H9 (cell line): Measurements from ENCODE around the gene CUEDC2. TPM values are rescaled to one million over a fixed set of nuclear protein-coding genes. Genes with fewer than 3 reads are reported as not detected.
A peak's percentile ranks its signal among the peaks of the same experiment; 100 is the strongest.

Source experiments
- DNase-seq: peaks from one replicate; pipeline ENCODE4 v3.0.0-alpha.2; 2017
- H2AFZ ChIP-seq: one replicate; pipeline ENCODE4 v1.6.1; 2013; ENCODE audit warnings: mild to moderate bottlenecking, low read length, control low read depth, moderate library complexity
- H2AK5ac ChIP-seq: 2 replicates; pipeline ENCODE4 v1.6.1; 2013; ENCODE audit warnings: low read length, control low read depth, mixed read lengths; ENCODE audit not compliant: insufficient read length
- H2BK120ac ChIP-seq: one replicate; pipeline ENCODE4 v1.6.1; 2013; ENCODE audit warnings: low read depth, mild to moderate bottlenecking, low read length, control low read depth, inconsistent platforms; ENCODE audit not compliant: poor library complexity, severe bottlenecking
- H2BK12ac ChIP-seq: 2 replicates; pipeline ENCODE4 v1.6.1; 2013; ENCODE audit warnings: low read length, control low read depth, mixed read lengths, low read depth; ENCODE audit not compliant: insufficient read length
- H2BK15ac ChIP-seq: 2 replicates; pipeline ENCODE4 v1.6.1; 2013; ENCODE audit warnings: low read depth, low read length, control low read depth
- H2BK20ac ChIP-seq: one replicate; pipeline ENCODE4 v1.6.1; 2013; ENCODE audit warnings: low read depth, mild to moderate bottlenecking, low read length, control low read depth, inconsistent platforms; ENCODE audit not compliant: poor library complexity, severe bottlenecking
- H2BK5ac ChIP-seq: 2 replicates; pipeline ENCODE4 v1.6.1; 2013; ENCODE audit warnings: low read length, control low read depth, mixed read lengths; ENCODE audit not compliant: insufficient read length
- H3K14ac ChIP-seq: 2 replicates; pipeline ENCODE4 v1.6.1; 2013; ENCODE audit warnings: low read length, control low read depth; ENCODE audit not compliant: insufficient read depth
- H3K18ac ChIP-seq: 2 replicates; pipeline ENCODE4 v1.6.1; 2013; ENCODE audit warnings: low read depth, mild to moderate bottlenecking, mixed read lengths, low read length, control low read depth; ENCODE audit not compliant: insufficient read length
- H3K23ac ChIP-seq: 2 replicates; pipeline ENCODE4 v1.6.1; 2013; ENCODE audit warnings: low read length, control low read depth, mixed read lengths, low read depth; ENCODE audit not compliant: insufficient read length
- H3K23me2 ChIP-seq: 2 replicates; pipeline ENCODE4 v1.6.1; 2013; ENCODE audit warnings: low read depth, mild to moderate bottlenecking, mixed read lengths, low read length, control low read depth; ENCODE audit not compliant: insufficient read length, poor library complexity, severe bottlenecking
- H3K27ac ChIP-seq: 2 replicates; pipeline ENCODE4 v1.5.1; 2013; ENCODE audit warnings: low read length, control low read depth, mixed read lengths, low read depth; ENCODE audit not compliant: insufficient read length
- H3K27me3 ChIP-seq: 2 replicates; pipeline ENCODE4 v1.6.1; 2013; ENCODE audit warnings: low read length, control low read depth, inconsistent platforms; ENCODE audit not compliant: insufficient read depth
- H3K4ac ChIP-seq: 2 replicates; pipeline ENCODE4 v1.6.1; 2013; ENCODE audit warnings: low read depth, mild to moderate bottlenecking, control low read depth, inconsistent platforms, low read length, moderate library complexity
- H3K4me1 ChIP-seq: 2 replicates; pipeline ENCODE4 v1.6.1; 2013; ENCODE audit warnings: low read length, control low read depth, inconsistent platforms; ENCODE audit not compliant: insufficient read depth
- H3K4me2 ChIP-seq: 2 replicates; pipeline ENCODE4 v1.6.1; 2013; ENCODE audit warnings: low read length, control low read depth, mixed read lengths; ENCODE audit not compliant: insufficient read length, insufficient read depth
- H3K56ac ChIP-seq: 2 replicates; pipeline ENCODE4 v1.6.1; 2013; ENCODE audit warnings: low read depth, mild to moderate bottlenecking, mixed read lengths, low read length, control low read depth; ENCODE audit not compliant: insufficient read length
- H3K79me1 ChIP-seq: 2 replicates; pipeline ENCODE4 v1.6.1; 2013; ENCODE audit warnings: low read depth, mild to moderate bottlenecking, moderate library complexity, low read length, control low read depth, inconsistent platforms; ENCODE audit not compliant: insufficient read depth, poor library complexity, severe bottlenecking
- H3K79me2 ChIP-seq: 2 replicates; pipeline ENCODE4 v1.6.1; 2013; ENCODE audit warnings: low read length, control low read depth, inconsistent platforms; ENCODE audit not compliant: insufficient read depth
- H3K9ac ChIP-seq: 2 replicates; pipeline ENCODE4 v1.6.1; 2013; ENCODE audit warnings: low read length, control low read depth, mixed read lengths; ENCODE audit not compliant: insufficient read length; ENCODE audit errors: extremely low read depth
- H3K9me3 ChIP-seq: one replicate; pipeline ENCODE4 v1.6.1; 2013; ENCODE audit warnings: low read depth, low read length, inconsistent platforms; ENCODE audit not compliant: control insufficient read depth
- H3T11ph ChIP-seq: one replicate; pipeline ENCODE4 v1.6.1; 2013; ENCODE audit warnings: mild to moderate bottlenecking, low read length, control low read depth, inconsistent platforms
- H4K20me1 ChIP-seq: one replicate; pipeline ENCODE4 v1.6.1; 2013; ENCODE audit not compliant: control insufficient read depth, insufficient read length, insufficient read depth
- H4K5ac ChIP-seq: 2 replicates; pipeline ENCODE4 v1.6.1; 2013; ENCODE audit warnings: low read depth, mild to moderate bottlenecking, mixed read lengths, low read length, control low read depth; ENCODE audit not compliant: insufficient read length
- H4K8ac ChIP-seq: replicated peaks from 2 replicates; pipeline ENCODE4 v1.6.1; 2013; ENCODE audit warnings: low read length, control low read depth, mixed read lengths, low read depth; ENCODE audit not compliant: insufficient read length
- H4K91ac ChIP-seq: 2 replicates; pipeline ENCODE4 v1.6.1; 2013; ENCODE audit warnings: low read depth, mild to moderate bottlenecking, moderate library complexity, mixed read lengths, low read length, control low read depth; ENCODE audit not compliant: insufficient read length
- H3K27ac Mint-ChIP-seq, 3 experiments: 2 replicates in 2 of 3; 3 replicates in 1 of 3; pipeline ENCODE4 v1.8.0; 2020 to 2021; ENCODE audit warnings: mixed read lengths in 3 of 3, mild to moderate bottlenecking in 1 of 3, moderate library complexity in 1 of 3
- H3K27me3 Mint-ChIP-seq: 2 replicates; pipeline ENCODE4 v1.8.0; 2021; ENCODE audit warnings: low read depth, mild to moderate bottlenecking, moderate library complexity, mixed read lengths
- H3K36me3 Mint-ChIP-seq, 3 experiments: 2 replicates in 2 of 3; 3 replicates in 1 of 3; pipeline ENCODE4 v1.8.0; 2020 to 2021; ENCODE audit warnings: low read depth in 3 of 3, mixed read lengths in 3 of 3; ENCODE audit not compliant: insufficient read depth in 1 of 3
- H3K4me1 Mint-ChIP-seq, 2 experiments: 2 replicates each; pipeline ENCODE4 v1.8.0; 2020; ENCODE audit warnings: mixed read lengths in 2 of 2
- H3K4me3 Mint-ChIP-seq, 2 experiments: 2 replicates in 1 of 2; 3 replicates in 1 of 2; pipeline ENCODE4 v1.8.0; 2020 to 2021; ENCODE audit warnings: mild to moderate bottlenecking in 2 of 2, mixed read lengths in 2 of 2, moderate library complexity in 1 of 2
- H3K9me3 Mint-ChIP-seq, 2 experiments: 2 replicates in 1 of 2; 3 replicates in 1 of 2; pipeline ENCODE4 v1.8.0; 2020; ENCODE audit warnings: mild to moderate bottlenecking in 2 of 2, mixed read lengths in 2 of 2, moderate library complexity in 1 of 2
- WGBS: extraction: QIAGEN DNeasy Blood & Tissue Kit; methylation state at CpG from one replicate; pipeline ENCODE4 v1.1.7; 2013; ENCODE audit warnings: missing lambda C conversion rate, low lambda C conversion rate, mixed read lengths; ENCODE audit not compliant: insufficient read length; ENCODE audit errors: extremely low coverage; 5-methylcytosine and 5-hydroxymethylcytosine counted together
- total RNA-seq: library from RNA; stranded (reverse); gene quantifications from 2 replicates; pipeline ENCODE4 v1.2.1, GENCODE V29; 2021
- TF ChIP-seq, protein P1 (sequence below): fragments of 200-600 bp; sonication (generic); conservative IDR thresholded peaks from 3 replicates; pipeline ENCODE4 v1.8.0; 2021; ENCODE audit warnings: antibody characterized with exemption, mild to moderate bottlenecking

The CUEDC2 gene
- total RNA-seq, 1 experiment from 2014 or later, result 41.2 TPM

DNA sequence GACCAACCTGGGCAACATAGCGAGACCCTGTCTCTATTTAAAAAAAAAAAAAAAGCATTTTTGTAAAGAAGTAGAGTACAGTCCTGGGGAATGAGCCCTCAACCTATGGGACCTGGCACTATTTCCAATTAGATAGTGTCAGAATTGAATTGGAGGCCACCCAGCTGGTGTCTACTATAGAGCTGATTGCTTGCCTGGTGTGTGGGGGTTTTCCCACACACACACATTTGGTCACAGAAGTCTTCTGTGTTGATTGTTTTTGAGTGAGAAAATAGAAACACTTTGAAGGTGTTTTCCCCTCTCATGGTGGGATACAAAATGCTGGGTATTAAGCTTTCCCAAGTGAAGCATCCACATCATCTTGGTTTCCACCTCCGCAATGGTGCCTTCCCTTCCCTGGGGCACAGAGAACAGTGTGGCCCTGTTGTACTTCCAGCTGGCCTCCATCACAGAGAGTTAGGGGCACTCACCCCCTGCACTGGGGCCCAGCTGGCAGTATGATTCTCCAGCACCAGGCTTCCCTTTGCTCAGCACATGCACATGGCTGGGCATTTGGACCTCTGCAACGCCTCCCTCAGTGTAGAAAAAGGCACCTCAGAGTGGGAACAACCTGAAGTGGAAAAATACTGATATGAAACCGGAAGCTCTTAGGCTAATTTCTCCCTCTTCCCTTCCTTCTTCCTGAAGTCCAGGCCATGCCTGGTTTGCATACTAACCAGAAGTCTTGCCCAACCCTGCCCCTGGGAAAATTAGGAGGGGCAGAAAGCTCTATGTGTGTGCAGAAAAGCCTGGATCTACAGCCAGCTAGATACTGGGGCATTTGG is 47.6 kb downstream of the CUEDC2 start:
- H3K4ac ChIP-seq, result no peak overlapping the region
- no peak for DNase-seq
- H3K9me3 Mint-ChIP-seq, result no peaks in the 10 kb centered on the region
- H2BK15ac ChIP-seq, result no peak overlapping the region
- H3T11ph ChIP-seq, result no peak overlapping the region
- H4K8ac ChIP-seq, result no peak overlapping the region
- H3K9me3 ChIP-seq, result no peaks in the 10 kb centered on the region
- no peak overlapping the region for H3K9ac ChIP-seq
- TF ChIP-seq, protein P1, sequence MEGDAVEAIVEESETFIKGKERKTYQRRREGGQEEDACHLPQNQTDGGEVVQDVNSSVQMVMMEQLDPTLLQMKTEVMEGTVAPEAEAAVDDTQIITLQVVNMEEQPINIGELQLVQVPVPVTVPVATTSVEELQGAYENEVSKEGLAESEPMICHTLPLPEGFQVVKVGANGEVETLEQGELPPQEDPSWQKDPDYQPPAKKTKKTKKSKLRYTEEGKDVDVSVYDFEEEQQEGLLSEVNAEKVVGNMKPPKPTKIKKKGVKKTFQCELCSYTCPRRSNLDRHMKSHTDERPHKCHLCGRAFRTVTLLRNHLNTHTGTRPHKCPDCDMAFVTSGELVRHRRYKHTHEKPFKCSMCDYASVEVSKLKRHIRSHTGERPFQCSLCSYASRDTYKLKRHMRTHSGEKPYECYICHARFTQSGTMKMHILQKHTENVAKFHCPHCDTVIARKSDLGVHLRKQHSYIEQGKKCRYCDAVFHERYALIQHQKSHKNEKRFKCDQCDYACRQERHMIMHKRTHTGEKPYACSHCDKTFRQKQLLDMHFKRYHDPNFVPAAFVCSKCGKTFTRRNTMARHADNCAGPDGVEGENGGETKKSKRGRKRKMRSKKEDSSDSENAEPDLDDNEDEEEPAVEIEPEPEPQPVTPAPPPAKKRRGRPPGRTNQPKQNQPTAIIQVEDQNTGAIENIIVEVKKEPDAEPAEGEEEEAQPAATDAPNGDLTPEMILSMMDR, result no peak
- peaks cover 6% of the 10 kb centered on the region for H3K27me3 Mint-ChIP-seq
- H4K91ac ChIP-seq, result no peak overlapping the region
- H2BK20ac ChIP-seq, result no peak overlapping the region
- 0 out of 4 replicates have a peak, but pooled peaks cover 0 to 2% of the 10 kb centered on the region in 2 experiments for H3K4me1 Mint-ChIP-seq
- H2AFZ ChIP-seq, result no peak overlapping the region
- peak overlapping the region in 1 of 3 experiments; percentile 72; a peak in 1 of 7 replicates for H3K27ac Mint-ChIP-seq
- H3K36me3 Mint-ChIP-seq, result peaks cover 4 to 21% (median 12%) of the 10 kb centered on the region in 3 experiments
- no peaks in the 10 kb centered on the region for H4K20me1 ChIP-seq
- H2BK12ac ChIP-seq, result no peak overlapping the region
- no peak overlapping the region for H3K4me3 Mint-ChIP-seq
- H3K4me1 ChIP-seq, result no peaks in the 10 kb centered on the region
- H2BK120ac ChIP-seq, result no peak overlapping the region
- H3K79me2 ChIP-seq, result no peaks in the 10 kb centered on the region
- no peak overlapping the region for H4K5ac ChIP-seq
- H2BK5ac ChIP-seq, result no peak overlapping the region
- H3K4me2 ChIP-seq, result no peak overlapping the region
- no peaks in the 10 kb centered on the region for H3K23me2 ChIP-seq
- H3K14ac ChIP-seq, result no peak overlapping the region
- no peaks in the 10 kb centered on the region for H3K27me3 ChIP-seq
- no peak overlapping the region for H3K56ac ChIP-seq
- H3K27ac ChIP-seq, result no peak overlapping the region
- no peak overlapping the region for H2AK5ac ChIP-seq
- H3K18ac ChIP-seq, result no peak overlapping the region
- WGBS, result no CpG with 5 or more reads among the region's 4 CpGs
- no peak overlapping the region for H3K23ac ChIP-seq
- no peaks in the 10 kb centered on the region for H3K79me1 ChIP-seq
